Ovary (tissue), 3 donors: ENCODE results near the gene IAH1.

Experiments
- EP300 ChIP-seq: sonication (generic); formaldehyde crosslinking; IDR thresholded peaks from one replicate; pipeline ENCODE4 v1.6.1; 2017; ENCODE audit warnings: antibody characterized with exemption
- POLR2A ChIP-seq: fragments of 450-650 bp; IDR thresholded peaks from one replicate; pipeline ENCODE4 v1.6.1; 2017; ENCODE audit warnings: antibody characterized with exemption, mild to moderate bottlenecking, moderate library complexity
- TF ChIP-seq, protein P1 (sequence below), 3 donors: fragments of 450-650 bp in 2 of 3; fragments of 200-600 bp in 1 of 3; IDR thresholded peaks; one replicate each; pipeline versions ENCODE4 v1.5.1 to v1.8.0; 2016 to 2022; ENCODE audit warnings: antibody characterized with exemption in 3 of 3, mild to moderate bottlenecking in 1 of 3
- donor health status: DM: no; HTN: no; CAD: no.

DNA sequence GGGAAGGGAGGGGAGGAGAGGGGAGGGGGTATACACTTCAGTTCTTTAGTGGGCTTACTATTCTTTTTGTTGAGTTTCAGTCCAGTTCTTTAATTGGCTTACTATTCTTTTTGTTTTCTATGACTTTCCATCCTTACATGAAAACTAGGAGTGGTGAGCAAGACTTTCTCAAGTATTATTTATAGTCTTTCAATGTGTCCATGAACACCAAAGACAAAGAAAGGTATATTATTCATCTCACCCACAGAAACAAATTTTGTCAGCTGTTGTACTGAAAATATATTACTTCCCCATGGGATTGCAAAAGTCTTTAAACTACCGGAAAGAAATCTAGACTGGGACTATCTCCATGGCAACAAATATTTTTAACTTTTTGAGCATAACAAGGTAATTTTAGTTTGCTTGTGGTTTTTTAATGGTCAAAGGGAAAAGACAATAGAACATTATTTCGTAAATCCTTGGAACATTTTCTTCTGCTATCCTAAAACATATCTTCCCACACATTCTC lies 63.7 kb downstream of the IAH1 start:
- TF ChIP-seq, protein P1, sequence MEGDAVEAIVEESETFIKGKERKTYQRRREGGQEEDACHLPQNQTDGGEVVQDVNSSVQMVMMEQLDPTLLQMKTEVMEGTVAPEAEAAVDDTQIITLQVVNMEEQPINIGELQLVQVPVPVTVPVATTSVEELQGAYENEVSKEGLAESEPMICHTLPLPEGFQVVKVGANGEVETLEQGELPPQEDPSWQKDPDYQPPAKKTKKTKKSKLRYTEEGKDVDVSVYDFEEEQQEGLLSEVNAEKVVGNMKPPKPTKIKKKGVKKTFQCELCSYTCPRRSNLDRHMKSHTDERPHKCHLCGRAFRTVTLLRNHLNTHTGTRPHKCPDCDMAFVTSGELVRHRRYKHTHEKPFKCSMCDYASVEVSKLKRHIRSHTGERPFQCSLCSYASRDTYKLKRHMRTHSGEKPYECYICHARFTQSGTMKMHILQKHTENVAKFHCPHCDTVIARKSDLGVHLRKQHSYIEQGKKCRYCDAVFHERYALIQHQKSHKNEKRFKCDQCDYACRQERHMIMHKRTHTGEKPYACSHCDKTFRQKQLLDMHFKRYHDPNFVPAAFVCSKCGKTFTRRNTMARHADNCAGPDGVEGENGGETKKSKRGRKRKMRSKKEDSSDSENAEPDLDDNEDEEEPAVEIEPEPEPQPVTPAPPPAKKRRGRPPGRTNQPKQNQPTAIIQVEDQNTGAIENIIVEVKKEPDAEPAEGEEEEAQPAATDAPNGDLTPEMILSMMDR (IDR thresholded peaks at IDR 0.05): no peak
- TF ChIP-seq EP300 (no peak), POLR2A (no peak)
